NB4 (cell line): Measurements from ENCODE around the gene FAM168B.
"Not testable (repeated sequence)": the region's sequence is repeated elsewhere in the genome, so short reads cannot be mapped to it uniquely, and the experiment has no call there.

Source experiments
- DNase-seq: peaks from one replicate; pipeline ENCODE4 v3.0.0; 2010; ENCODE audit warnings: low read depth
- H3K4me3 ChIP-seq: one replicate; pipeline ENCODE4 v1.5.1; 2011; ENCODE audit warnings: mild to moderate bottlenecking, low read depth, low read length, moderate library complexity
- MYC ChIP-seq: IDR thresholded peaks from 2 replicates; pipeline ENCODE4 v1.6.1; 2011; ENCODE audit warnings: low read depth, low read length
- POLR2A ChIP-seq: IDR thresholded peaks from 2 replicates; pipeline ENCODE4 v1.6.1; 2011; ENCODE audit warnings: mild to moderate bottlenecking; ENCODE audit not compliant: insufficient read length; ENCODE audit errors: extremely low read depth
- TF ChIP-seq, protein P1 (sequence below): IDR thresholded peaks from 2 replicates; pipeline ENCODE4 v1.6.1; 2011; ENCODE audit warnings: low read depth, low read length
- TF ChIP-seq, protein P2 (sequence below): IDR thresholded peaks from one replicate; pipeline ENCODE4 v1.5.1; 2012; ENCODE audit warnings: low read depth, low read length

FAM168B gene

DNA sequence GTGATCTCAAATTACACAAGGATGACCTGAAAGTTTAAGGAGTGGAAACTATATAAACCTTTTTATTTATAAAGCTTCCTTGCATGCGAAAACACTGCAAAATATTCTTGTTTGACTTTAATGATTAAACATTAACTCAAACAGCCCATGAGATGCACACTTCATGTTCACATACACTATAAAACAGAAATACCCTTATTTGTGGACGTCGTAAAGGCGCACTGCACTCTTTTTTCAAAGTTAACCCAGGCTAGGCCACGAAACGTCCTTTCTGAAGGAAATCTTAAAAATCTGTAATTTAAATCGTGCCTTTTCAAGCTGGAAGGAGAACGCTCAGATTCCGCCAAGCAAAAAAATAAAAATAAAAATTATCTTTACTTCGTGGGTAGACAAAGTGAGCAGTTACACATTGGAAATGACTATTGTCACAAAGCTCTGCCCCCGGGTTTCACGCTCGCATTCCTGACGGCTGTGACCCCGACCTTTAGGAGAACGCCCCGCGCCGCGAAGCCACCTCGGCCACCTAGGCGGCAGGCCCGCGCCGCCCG is 728 bp downstream of the FAM168B start:
- peak overlapping the region; percentile 80 for H3K4me3 ChIP-seq
- no peak for TF ChIP-seq POLR2A
- TF ChIP-seq, protein P1, sequence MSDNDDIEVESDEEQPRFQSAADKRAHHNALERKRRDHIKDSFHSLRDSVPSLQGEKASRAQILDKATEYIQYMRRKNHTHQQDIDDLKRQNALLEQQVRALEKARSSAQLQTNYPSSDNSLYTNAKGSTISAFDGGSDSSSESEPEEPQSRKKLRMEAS: no peak
- TF ChIP-seq MYC: no peak
- TF ChIP-seq, protein P2, sequence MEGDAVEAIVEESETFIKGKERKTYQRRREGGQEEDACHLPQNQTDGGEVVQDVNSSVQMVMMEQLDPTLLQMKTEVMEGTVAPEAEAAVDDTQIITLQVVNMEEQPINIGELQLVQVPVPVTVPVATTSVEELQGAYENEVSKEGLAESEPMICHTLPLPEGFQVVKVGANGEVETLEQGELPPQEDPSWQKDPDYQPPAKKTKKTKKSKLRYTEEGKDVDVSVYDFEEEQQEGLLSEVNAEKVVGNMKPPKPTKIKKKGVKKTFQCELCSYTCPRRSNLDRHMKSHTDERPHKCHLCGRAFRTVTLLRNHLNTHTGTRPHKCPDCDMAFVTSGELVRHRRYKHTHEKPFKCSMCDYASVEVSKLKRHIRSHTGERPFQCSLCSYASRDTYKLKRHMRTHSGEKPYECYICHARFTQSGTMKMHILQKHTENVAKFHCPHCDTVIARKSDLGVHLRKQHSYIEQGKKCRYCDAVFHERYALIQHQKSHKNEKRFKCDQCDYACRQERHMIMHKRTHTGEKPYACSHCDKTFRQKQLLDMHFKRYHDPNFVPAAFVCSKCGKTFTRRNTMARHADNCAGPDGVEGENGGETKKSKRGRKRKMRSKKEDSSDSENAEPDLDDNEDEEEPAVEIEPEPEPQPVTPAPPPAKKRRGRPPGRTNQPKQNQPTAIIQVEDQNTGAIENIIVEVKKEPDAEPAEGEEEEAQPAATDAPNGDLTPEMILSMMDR: no peak
- DNase-seq: peak; percentile 14

DNA sequence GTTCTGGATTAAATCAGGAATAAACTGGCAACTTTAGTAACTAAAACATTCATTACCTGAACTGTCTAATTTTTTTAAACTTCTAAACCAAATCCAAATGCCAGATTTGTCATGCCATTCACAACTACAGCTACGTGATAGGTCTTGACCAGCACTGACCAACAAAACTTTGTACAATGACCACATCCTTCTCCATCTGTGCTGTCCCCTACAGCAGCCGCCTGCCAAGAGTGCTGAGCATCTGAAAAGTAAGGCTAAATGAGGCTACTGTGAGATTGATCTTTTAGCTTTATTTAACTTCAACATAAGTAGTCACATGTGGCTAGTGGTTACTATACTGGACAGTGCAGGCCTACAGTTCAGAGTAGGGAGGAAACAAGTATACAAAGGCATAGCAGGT is 7.6 kb downstream of the FAM168B start:
- no peak for DNase-seq
- TF ChIP-seq, protein P2: no peak
- TF ChIP-seq, protein P1: no peak
- no peak for TF ChIP-seq MYC
- TF ChIP-seq POLR2A: no peak
- H3K4me3 ChIP-seq: no peak overlapping the region

DNA sequence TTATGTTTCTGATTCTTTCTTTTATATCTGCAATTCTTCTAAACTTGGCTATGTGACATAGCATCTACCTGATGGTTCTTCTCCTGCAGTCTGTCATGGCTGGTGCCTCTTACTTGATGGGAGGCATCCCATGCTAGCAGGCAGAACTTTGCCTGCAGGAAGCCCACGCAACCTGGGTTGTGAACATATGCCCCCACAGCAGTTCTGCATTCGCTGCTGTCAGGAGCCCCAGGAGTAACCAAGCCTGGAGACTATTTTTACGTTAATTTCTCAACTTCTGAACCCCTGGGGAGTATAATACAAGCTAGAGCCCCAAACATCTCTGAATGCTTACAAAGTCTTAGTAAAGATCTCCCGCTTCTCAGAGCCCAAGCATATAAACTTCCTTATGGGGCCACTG is 12.1 kb downstream of the FAM168B start:
- no peak overlapping the region for H3K4me3 ChIP-seq
- TF ChIP-seq MYC (no peak), POLR2A (no peak)
- TF ChIP-seq, protein P1: no peak
- TF ChIP-seq, protein P2: no peak
- peak; percentile 56 for DNase-seq

DNA sequence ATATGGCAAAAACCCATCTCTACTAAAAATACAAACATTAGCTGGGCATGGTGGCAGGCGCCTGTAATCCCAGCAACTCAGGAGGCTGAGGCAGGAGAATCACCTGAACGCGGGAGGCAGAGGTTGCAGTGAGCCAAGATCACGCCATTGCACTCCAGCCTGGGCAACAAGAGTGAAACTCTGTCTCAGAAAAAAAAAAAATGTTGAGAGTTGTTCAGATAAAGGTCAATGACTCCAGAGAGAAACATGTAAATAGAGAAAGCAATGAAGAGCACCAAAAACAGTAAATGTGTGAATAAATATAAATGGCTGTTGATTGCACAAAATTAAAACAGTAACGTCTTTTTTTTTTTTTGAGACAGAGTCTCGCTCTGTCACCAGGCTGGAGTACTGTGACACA is 13.3 kb downstream of the FAM168B start:
- not testable (repeated sequence) for DNase-seq

DNA sequence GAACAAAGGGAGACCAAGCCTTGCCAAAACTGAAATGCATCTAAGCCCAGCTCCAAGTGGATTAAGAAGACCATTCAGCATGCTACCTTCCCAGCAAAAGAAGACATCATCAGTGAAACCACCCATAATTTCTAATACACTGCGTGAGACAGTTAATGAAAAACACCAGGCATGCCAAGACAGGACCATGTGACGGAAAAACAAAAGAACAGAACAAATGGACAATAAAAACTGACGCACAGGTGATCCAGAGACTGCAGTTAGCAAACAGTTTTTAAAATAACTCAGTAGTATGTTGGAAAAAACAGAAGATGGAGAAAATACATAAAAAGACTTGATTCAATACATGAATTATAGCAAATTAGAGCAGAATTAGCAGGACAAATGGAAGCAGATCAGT is 15.3 kb downstream of the FAM168B start:
- H3K4me3 ChIP-seq: no peak overlapping the region
- TF ChIP-seq, protein P1: no peak
- DNase-seq: no peak

More for the DNA sequence above, 13.3 kb downstream of the FAM168B start:
- not testable (repeated sequence) for H3K4me3 ChIP-seq

DNA sequence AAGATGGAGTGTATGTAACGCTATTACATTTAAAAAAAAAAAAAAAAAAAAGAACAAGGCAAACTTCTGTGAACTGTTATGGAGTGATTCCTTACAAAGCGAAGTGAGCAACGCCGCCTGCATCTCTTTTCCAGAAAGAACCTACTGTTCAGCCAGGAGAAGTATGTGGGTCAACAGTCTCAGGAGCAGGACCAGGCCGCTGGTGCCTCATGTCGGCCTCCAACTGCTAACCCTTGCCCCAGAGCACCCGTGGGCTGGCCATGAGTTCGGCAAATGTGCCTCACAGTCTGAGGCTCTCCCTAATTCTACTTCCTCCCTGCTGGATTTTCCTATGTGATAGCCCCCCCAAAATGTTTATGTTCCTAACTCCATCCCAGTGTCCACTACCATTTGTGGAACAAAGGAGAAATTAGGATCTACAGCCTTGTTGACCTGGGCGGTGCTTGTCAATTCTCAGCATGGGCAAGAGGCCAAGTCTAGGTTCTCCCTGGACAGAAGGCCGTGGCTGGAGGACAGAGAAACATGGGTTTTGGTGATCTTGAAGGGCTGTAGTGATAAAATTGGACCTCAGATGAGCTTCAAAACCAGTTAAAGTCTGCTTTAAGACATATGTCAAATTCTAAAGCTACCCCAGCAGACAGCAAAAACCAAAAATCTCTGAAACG is 15.9 kb downstream of the FAM168B start:
- no peak overlapping the region for H3K4me3 ChIP-seq
- TF ChIP-seq MYC: no peak
- TF ChIP-seq POLR2A: no peak
- TF ChIP-seq, protein P2: no peak
- TF ChIP-seq, protein P1: no peak
- no peak for DNase-seq

DNA sequence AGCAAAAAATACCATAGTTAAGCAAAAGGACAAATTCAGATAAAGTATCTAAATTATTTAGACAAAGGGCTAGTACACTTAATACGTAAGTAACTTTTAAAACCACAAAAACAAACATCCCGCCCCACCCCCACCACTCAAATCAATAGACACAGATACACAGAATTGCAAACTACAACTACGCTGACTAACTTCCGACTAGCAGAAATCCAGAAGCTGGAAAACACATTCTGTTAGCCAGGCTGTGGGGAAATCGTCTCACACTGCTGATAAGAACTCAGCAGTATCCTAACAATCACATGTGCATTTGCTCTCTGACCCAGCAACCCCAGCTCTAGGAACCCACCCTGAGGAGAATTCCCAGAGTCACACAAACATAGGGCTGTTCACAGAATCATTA is 16.6 kb downstream of the FAM168B start:
- DNase-seq: no peak
- TF ChIP-seq MYC: no peak
- TF ChIP-seq, protein P2: no peak
- TF ChIP-seq, protein P1: no peak
- no peak for TF ChIP-seq POLR2A
- H3K4me3 ChIP-seq: no peak overlapping the region

DNA sequence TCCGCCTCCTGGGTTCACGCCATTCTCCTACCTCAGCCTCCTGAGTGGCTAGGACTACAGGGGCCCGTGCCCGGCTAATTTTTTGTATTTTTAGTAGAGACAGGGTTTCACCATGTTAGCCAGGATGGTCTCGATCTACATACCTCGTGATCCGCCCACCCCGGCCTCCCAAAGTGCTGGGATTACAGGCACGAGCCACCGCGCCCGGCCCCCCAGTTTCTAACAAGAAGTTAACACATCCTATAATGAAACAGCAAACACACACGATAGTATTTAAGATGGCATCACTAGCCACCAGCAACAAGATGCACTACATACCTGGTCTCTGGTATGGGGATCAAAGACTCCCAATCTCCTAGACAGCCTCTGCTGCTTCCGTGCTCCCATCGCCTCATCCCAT is 17.7 kb downstream of the FAM168B start:
- not testable (repeated sequence) for DNase-seq, H3K4me3 ChIP-seq

DNA sequence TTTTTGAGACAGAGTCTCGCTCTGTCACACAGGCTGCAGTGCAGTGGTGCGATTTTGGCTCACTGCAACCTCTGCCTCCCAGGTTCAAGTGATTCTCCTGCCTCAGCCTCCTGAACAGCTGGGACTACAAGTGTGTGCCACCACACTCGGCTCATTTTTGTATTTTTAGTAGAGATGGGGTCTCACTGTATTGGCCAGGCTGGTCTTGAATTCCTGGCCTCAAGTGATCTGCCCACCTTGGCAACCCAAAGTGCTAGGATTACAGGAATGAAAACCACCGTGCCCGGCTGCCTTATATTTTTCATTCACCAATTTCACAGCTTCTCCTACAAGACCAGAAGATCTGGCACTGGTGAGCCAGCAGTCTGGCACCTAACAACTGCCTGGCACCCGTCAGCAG is 25.1 kb downstream of the FAM168B start:
- DNase-seq, H3K4me3 ChIP-seq: not testable (repeated sequence)
